ENCODE measurements around the gene CCDC157.

GRCh38 chr22:30393885-30394284 lies 37.1 kb downstream of the CCDC157 start:
- TF ChIP-seq, protein P1, sequence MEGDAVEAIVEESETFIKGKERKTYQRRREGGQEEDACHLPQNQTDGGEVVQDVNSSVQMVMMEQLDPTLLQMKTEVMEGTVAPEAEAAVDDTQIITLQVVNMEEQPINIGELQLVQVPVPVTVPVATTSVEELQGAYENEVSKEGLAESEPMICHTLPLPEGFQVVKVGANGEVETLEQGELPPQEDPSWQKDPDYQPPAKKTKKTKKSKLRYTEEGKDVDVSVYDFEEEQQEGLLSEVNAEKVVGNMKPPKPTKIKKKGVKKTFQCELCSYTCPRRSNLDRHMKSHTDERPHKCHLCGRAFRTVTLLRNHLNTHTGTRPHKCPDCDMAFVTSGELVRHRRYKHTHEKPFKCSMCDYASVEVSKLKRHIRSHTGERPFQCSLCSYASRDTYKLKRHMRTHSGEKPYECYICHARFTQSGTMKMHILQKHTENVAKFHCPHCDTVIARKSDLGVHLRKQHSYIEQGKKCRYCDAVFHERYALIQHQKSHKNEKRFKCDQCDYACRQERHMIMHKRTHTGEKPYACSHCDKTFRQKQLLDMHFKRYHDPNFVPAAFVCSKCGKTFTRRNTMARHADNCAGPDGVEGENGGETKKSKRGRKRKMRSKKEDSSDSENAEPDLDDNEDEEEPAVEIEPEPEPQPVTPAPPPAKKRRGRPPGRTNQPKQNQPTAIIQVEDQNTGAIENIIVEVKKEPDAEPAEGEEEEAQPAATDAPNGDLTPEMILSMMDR (IDR thresholded peaks at IDR 0.05), result no peak
- TF ChIP-seq POLR2A (IDR thresholded peaks at IDR 0.05), result no peak
